ENCODE measurements around the gene RHCE. TPM values are rescaled to one million over a fixed set of nuclear protein-coding genes. Genes with fewer than 3 reads are reported as not detected.
A peak's percentile ranks its signal among the peaks of the same experiment; 100 is the strongest.
"Not testable (repeated sequence)": the region's sequence is repeated elsewhere in the genome, so short reads cannot be mapped to it uniquely, and the experiment has no call there.

RHCE gene
- total RNA-seq, 2 experiments from 2014 or later = 0.13 TPM; not detected in 1

GRCh38 chr1:25450891-25451290, 30.3 kb upstream of the RHCE start:
- no peak for ATAC-seq
- CTCF ChIA-PET = interaction anchor here (0.8 to 2.3 kb wide), 10 partner anchors 10 to 603 kb away, joined by 3 to 14 read pairs (median 4); partner anchors contain the start of gene PAFAH2
- peaks cover 25% of the 10 kb centered on the region for H3K36me3 Mint-ChIP-seq (ENCODE audit: low read depth)

GRCh38 chr1:25447547-25447946, 26.9 kb upstream of the RHCE start:
- peaks cover 17% of the 10 kb centered on the region for H3K4me1 Mint-ChIP-seq (ENCODE audit: low read depth)
- no peak for ATAC-seq
- H3K27me3 Mint-ChIP-seq (ENCODE audit: low read depth) = no peaks in the 10 kb centered on the region
- H3K27ac Mint-ChIP-seq = no peak overlapping the region
- ChIA-PET CTCF (interaction anchor here (0.6 kb wide), 1 partner anchor 29 kb away, joined by 3 read pairs; no protein-coding TSS in a partner anchor), POLR2A (interaction anchor here (0.6 kb wide), 1 partner anchor 16 kb away, joined by 3 read pairs; no protein-coding TSS in a partner anchor)
- DNase-seq = no peak
- H3K9me3 Mint-ChIP-seq (ENCODE audit: insufficient read depth) = no peaks in the 10 kb centered on the region
- peaks cover 23% of the 10 kb centered on the region for H3K36me3 Mint-ChIP-seq (ENCODE audit: low read depth)
- no peak overlapping the region for H3K4me3 Mint-ChIP-seq

More at GRCh38 chr1:25450891-25451290, 30.3 kb upstream of the RHCE start:
- Mint-ChIP-seq H3K27me3 (ENCODE audit: low read depth) (no peaks in the 10 kb centered on the region), H3K4me1 (ENCODE audit: low read depth) (peaks cover 10% of the 10 kb centered on the region), H3K9me3 (ENCODE audit: insufficient read depth) (no peaks in the 10 kb centered on the region), H3K4me3 (no peak overlapping the region), H3K27ac (no peak overlapping the region)
- POLR2A ChIA-PET = interaction anchor here (1.3 kb wide), 1 partner anchor 219 kb away, joined by 4 read pairs; the partner anchor contains the start of gene SYF2
- DNase-seq = no peak

- Mint-ChIP-seq H3K9me3 (ENCODE audit: insufficient read depth) (no peaks in the 10 kb centered on the region), H3K27ac (no peak overlapping the region)
These were observed 25.4 kb upstream of the RHCE start for GRCh38 chr1:25445993-25446538.

GRCh38 chr1:25444604-25445003, 24.0 kb upstream of the RHCE start:
- H3K27ac Mint-ChIP-seq; H3K9me3 Mint-ChIP-seq (ENCODE audit: insufficient read depth); H3K27me3 Mint-ChIP-seq (ENCODE audit: low read depth); DNase-seq; CTCF ChIA-PET; ATAC-seq; H3K4me3 Mint-ChIP-seq: not testable (repeated sequence)
- Mint-ChIP-seq H3K36me3 (ENCODE audit: low read depth) (peaks cover 20% of the 10 kb centered on the region), H3K4me1 (ENCODE audit: low read depth) (peaks cover 19% of the 10 kb centered on the region)
- POLR2A ChIA-PET = interaction anchor here (0.9 kb wide), 1 partner anchor 11 kb away, joined by 4 read pairs; no protein-coding TSS in a partner anchor

More at GRCh38 chr1:25445993-25446538, 25.4 kb upstream of the RHCE start:
- ChIA-PET POLR2A (no interaction called here), CTCF (no interaction called here)
- Mint-ChIP-seq H3K4me1 (ENCODE audit: low read depth) (peaks cover 19% of the 10 kb centered on the region), H3K27me3 (ENCODE audit: low read depth) (no peaks in the 10 kb centered on the region), H3K36me3 (ENCODE audit: low read depth) (peaks cover 23% of the 10 kb centered on the region), H3K4me3 (no peak overlapping the region)
- DNase-seq = no peak
- ATAC-seq = no peak

- Mint-ChIP-seq H3K4me3 (no peak overlapping the region), H3K9me3 (ENCODE audit: insufficient read depth) (no peaks in the 10 kb centered on the region), H3K27me3 (ENCODE audit: low read depth) (no peaks in the 10 kb centered on the region), H3K4me1 (ENCODE audit: low read depth) (peaks cover 19% of the 10 kb centered on the region), H3K36me3 (ENCODE audit: low read depth) (peaks cover 19% of the 10 kb centered on the region), H3K27ac (no peak overlapping the region)
- ChIA-PET POLR2A (interaction anchor here (0.6 kb wide), 1 partner anchor 375 kb away, joined by 3 read pairs; no protein-coding TSS in a partner anchor), CTCF (no interaction called here)
- DNase-seq (no peak), ATAC-seq (no peak)
These were observed 22.5 kb upstream of the RHCE start for GRCh38 chr1:25443030-25443699.

GRCh38 chr1:25442178-25442577, 21.6 kb upstream of the RHCE start:
- H3K27ac Mint-ChIP-seq = no peak overlapping the region
- no peak for ATAC-seq
- no peak overlapping the region for H3K4me3 Mint-ChIP-seq
- ChIA-PET CTCF (interaction anchor here (0.6 kb wide), 1 partner anchor 13 kb away, joined by 3 read pairs; no protein-coding TSS in a partner anchor), POLR2A (no interaction called here)
- H3K27me3 Mint-ChIP-seq (ENCODE audit: low read depth) = no peaks in the 10 kb centered on the region
- peaks cover 19% of the 10 kb centered on the region for H3K4me1 Mint-ChIP-seq (ENCODE audit: low read depth)
- peaks cover 15% of the 10 kb centered on the region for H3K36me3 Mint-ChIP-seq (ENCODE audit: low read depth)
- no peak for DNase-seq
- no peaks in the 10 kb centered on the region for H3K9me3 Mint-ChIP-seq (ENCODE audit: insufficient read depth)

- POLR2A ChIA-PET = interaction anchor here (1.0 kb wide), 1 partner anchor 8 kb away, joined by 4 read pairs; no protein-coding TSS in a partner anchor
- H3K4me3 Mint-ChIP-seq = no peak overlapping the region
- no peaks in the 10 kb centered on the region for H3K9me3 Mint-ChIP-seq (ENCODE audit: insufficient read depth)
- peaks cover 12% of the 10 kb centered on the region for H3K36me3 Mint-ChIP-seq (ENCODE audit: low read depth)
- ATAC-seq (no peak), DNase-seq (no peak)
- CTCF ChIA-PET = interaction anchor here (1.2 kb wide), 1 partner anchor 49 kb away, joined by 4 read pairs; no protein-coding TSS in a partner anchor
- H3K27me3 Mint-ChIP-seq (ENCODE audit: low read depth) = no peaks in the 10 kb centered on the region
- no peak overlapping the region for H3K27ac Mint-ChIP-seq
- peaks cover 35% of the 10 kb centered on the region for H3K4me1 Mint-ChIP-seq (ENCODE audit: low read depth)
These were observed 18.7 kb upstream of the RHCE start for GRCh38 chr1:25439287-25439686.

- Mint-ChIP-seq H3K4me1 (ENCODE audit: low read depth) (peaks cover 45% of the 10 kb centered on the region), H3K36me3 (ENCODE audit: low read depth) (peaks cover 13% of the 10 kb centered on the region), H3K27ac (no peak overlapping the region), H3K4me3 (no peak overlapping the region), H3K27me3 (ENCODE audit: low read depth) (no peaks in the 10 kb centered on the region), H3K9me3 (ENCODE audit: insufficient read depth) (no peaks in the 10 kb centered on the region)
- ATAC-seq (no peak), DNase-seq (no peak)
- POLR2A ChIA-PET = no interaction called here
- CTCF ChIA-PET = interaction anchor here (1.0 to 1.2 kb wide), 2 partner anchors 26 to 82 kb away, joined by 3 to 4 read pairs; no protein-coding TSS in a partner anchor
These were observed 17.0 kb upstream of the RHCE start for GRCh38 chr1:25437672-25438071.

- ChIA-PET POLR2A (no interaction called here), CTCF (interaction anchor here (0.7 to 2.2 kb wide), 6 partner anchors 14 to 131 kb away, joined by 3 to 8 read pairs (median 4); no protein-coding TSS in a partner anchor)
These were observed 14.9 kb upstream of the RHCE start for GRCh38 chr1:25435397-25436108.

GRCh38 chr1:25433389-25434186, 13.0 kb upstream of the RHCE start:
- Mint-ChIP-seq H3K4me1 (ENCODE audit: low read depth) (peaks cover 58% of the 10 kb centered on the region), H3K27ac (no peak overlapping the region), H3K27me3 (ENCODE audit: low read depth) (no peaks in the 10 kb centered on the region), H3K36me3 (ENCODE audit: low read depth) (peaks cover 11% of the 10 kb centered on the region), H3K9me3 (ENCODE audit: insufficient read depth) (no peaks in the 10 kb centered on the region), H3K4me3 (no peak overlapping the region)
- DNase-seq (no peak), ATAC-seq (no peak)
- CTCF ChIA-PET = interaction anchor here (0.8 to 1.4 kb wide), 2 partner anchors 54 to 56 kb away, joined by 3 read pairs; no protein-coding TSS in a partner anchor
- POLR2A ChIA-PET = no interaction called here

More at GRCh38 chr1:25435397-25436108, 14.9 kb upstream of the RHCE start:
- H3K9me3 Mint-ChIP-seq (ENCODE audit: insufficient read depth) = no peaks in the 10 kb centered on the region
- peak overlapping the region; percentile 14 for H3K27ac Mint-ChIP-seq
- H3K27me3 Mint-ChIP-seq (ENCODE audit: low read depth) = no peaks in the 10 kb centered on the region
- H3K36me3 Mint-ChIP-seq (ENCODE audit: low read depth) = peaks cover 11% of the 10 kb centered on the region
- ATAC-seq = no peak
- no peak for DNase-seq
- peaks cover 55% of the 10 kb centered on the region for H3K4me1 Mint-ChIP-seq (ENCODE audit: low read depth)
- peak overlapping the region; percentile 16 for H3K4me3 Mint-ChIP-seq
